Retinal pigment epithelial cell (primary cell): Measurements from ENCODE around the gene CAVIN1.
"Not testable (repeated sequence)": the region's sequence is repeated elsewhere in the genome, so short reads cannot be mapped to it uniquely, and the experiment has no call there.

Experiments used
- DNase-seq: peaks from one replicate; pipeline ENCODE4 v3.0.0-alpha.2; 2010; ENCODE audit warnings: low read depth
- H3K4me3 ChIP-seq: 2 replicates; pipeline ENCODE4 v1.5.1; 2011; ENCODE audit warnings: mild to moderate bottlenecking, low read length, control low read depth, moderate library complexity
- TF ChIP-seq, protein P1 (sequence below): conservative IDR thresholded peaks from 2 replicates; pipeline ENCODE4 v1.5.1; 2011; ENCODE audit warnings: low read depth, low read length, control low read depth, inconsistent platforms

The CAVIN1 gene

DNA sequence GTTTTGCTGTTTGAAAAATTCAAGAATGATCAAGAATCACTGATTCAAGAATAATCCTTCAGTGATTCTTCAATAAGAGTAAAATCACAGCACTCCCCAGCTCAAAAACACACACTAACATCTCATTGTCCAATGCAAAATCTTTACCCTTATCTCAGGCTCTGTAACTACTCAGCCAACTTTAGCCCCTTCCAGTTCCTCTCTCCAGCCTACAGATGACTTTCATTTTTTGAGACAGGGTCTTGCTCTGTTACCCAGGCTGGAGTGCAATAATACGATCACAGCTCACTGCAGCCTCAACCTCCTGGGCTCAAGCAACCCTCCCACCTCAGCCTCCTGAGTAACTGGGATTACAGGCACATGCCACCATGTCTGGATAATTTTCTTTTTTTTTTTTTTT lies 59.8 kb downstream of the CAVIN1 start:
- DNase-seq = no peak
- H3K4me3 ChIP-seq = no peak overlapping the region
- TF ChIP-seq, protein P1, sequence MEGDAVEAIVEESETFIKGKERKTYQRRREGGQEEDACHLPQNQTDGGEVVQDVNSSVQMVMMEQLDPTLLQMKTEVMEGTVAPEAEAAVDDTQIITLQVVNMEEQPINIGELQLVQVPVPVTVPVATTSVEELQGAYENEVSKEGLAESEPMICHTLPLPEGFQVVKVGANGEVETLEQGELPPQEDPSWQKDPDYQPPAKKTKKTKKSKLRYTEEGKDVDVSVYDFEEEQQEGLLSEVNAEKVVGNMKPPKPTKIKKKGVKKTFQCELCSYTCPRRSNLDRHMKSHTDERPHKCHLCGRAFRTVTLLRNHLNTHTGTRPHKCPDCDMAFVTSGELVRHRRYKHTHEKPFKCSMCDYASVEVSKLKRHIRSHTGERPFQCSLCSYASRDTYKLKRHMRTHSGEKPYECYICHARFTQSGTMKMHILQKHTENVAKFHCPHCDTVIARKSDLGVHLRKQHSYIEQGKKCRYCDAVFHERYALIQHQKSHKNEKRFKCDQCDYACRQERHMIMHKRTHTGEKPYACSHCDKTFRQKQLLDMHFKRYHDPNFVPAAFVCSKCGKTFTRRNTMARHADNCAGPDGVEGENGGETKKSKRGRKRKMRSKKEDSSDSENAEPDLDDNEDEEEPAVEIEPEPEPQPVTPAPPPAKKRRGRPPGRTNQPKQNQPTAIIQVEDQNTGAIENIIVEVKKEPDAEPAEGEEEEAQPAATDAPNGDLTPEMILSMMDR = no peak

DNA sequence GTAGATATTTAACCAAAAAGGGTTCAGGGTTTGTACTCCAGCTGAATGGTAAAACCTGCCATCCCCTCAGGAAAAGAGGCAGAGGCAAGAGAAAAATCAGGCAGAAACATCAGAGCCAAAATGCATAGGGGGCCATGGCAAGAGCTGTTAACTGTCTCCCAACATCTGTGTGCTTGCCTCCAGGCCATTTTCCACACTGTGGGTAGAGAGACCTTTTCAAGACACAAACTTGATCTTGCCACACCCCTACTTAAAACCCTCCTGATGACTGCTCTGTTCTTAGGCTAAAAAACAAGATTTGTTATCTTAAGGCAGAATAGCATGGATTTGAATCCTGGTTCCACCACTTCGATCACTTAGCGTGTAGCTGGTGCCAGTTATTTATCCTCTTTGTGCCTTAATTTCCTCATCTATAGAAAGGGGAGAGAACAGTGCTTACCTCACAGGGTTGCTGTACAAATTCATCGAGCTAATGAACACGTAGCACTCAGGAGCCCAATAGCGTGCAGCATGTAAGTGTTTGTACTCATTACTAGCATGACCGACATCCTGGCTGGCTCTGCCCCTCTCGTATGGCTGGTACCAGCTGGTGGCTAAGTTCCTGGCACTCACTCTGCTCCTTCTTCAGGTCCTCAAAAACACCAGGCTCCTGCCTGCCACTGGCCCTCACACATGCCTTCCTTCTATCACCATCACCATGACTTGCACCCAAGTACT lies 60.7 kb downstream of the CAVIN1 start:
- H3K4me3 ChIP-seq = no peak overlapping the region
- no peak for DNase-seq
- TF ChIP-seq, protein P1 = no peak

DNA sequence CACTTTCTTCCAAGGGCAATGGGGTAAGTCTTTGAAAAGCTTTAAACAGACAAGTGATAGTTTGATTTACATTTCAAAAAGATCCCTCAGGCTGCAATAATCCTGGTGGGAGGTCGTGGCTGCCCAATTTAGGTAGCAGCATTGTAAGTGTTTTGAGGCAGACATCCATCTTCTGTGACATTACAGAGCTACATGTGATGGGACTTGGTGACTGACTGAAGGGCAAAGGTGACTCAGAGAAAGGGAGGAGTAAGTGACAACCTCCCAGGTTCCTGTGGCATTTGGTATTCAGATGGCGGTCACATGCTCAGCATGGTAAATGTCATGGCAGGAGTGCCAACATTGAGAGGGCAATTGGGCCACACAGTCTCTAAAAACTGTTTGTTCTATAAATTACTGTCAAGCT lies 61.3 kb downstream of the CAVIN1 start:
- TF ChIP-seq, protein P1 = no peak
- no peak for DNase-seq

GRCh38 chr17:42360388-42360787 lies 62.7 kb downstream of the CAVIN1 start:
- DNase-seq, H3K4me3 ChIP-seq: not testable (repeated sequence)

More for the DNA sequence above, 61.3 kb downstream of the CAVIN1 start:
- no peak overlapping the region for H3K4me3 ChIP-seq

GRCh38 chr17:42359133-42359532 lies 63.9 kb downstream of the CAVIN1 start:
- no peak for DNase-seq
- TF ChIP-seq, protein P1 = no peak
- no peak overlapping the region for H3K4me3 ChIP-seq

DNA sequence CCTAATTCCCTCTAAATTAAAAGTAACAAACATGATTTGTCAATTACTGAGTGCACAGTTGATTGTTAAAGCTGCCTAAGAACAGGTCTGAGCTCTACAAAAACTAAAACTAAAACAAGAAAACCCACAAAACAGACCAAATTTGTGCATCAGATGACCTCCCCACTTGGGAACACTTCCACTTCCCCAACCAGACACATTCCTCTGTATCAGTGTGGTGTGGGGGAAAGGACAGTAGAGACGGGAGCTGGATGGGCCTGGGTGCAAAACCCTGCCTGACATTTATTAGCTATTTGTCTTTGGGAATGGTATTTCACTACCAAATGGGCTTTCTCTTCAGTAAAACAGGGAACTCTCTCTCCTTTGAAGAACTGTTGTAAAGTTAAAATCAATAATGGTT lies 64.6 kb downstream of the CAVIN1 start:
- TF ChIP-seq, protein P1 = no peak
- no peak overlapping the region for H3K4me3 ChIP-seq
- no peak for DNase-seq

DNA sequence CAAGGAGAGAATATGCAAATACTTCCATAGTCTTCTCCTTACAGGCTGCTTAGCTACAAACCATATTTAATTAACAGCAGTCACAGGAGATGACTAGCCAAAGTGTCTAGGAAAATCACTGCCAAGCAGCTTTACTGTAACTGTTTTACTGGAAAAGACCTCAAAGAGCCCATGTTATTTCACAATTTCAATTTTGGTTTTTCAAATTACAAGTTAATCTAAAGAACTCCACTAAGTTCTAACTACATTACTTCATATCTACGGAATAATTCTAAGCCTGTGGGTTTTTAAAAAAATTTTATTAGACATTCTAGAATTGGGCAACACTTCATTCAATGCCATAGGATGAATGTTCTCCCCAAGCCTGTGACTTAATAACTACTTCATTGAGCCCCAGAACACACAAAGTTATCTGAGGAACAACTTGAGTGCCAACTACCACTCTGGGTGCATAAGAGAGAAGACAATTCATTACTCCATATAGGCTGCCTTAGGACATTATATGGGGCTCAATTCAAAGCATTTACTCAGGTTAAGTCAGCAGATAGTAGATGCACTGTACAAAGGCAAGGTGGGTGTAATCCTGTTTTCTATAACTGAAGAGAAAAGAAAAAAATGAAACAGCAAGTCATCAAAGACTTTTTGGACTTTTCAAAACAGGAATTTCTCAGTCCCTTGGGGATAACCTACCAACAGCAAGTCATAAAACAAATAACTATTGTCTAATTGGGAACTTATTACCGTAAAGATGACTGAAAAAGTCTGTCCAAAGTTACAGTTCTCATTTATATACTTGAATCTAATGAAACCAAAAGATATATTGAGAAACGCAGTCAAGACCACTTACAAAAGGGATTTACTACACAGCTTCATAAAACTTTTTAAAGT lies 67.9 kb downstream of the CAVIN1 start:
- no peak overlapping the region for H3K4me3 ChIP-seq
- no peak for DNase-seq
- TF ChIP-seq, protein P1 = no peak
